ENCODE measurements around the gene ABCA10. TPM values are rescaled to one million over a fixed set of nuclear protein-coding genes. Genes with fewer than 3 reads are reported as not detected.
A peak's percentile ranks its signal among the peaks of the same experiment; 100 is the strongest.

The ABCA10 gene
- total and polyA plus RNA-seq, 2 of the 8 experiments (the other 6 are each of a cell fraction or from before 2014, with no cell fraction given): not detected

- no peak for TF ChIP-seq KDM1A (IDR thresholded peaks at IDR 0.05; ENCODE audit: borderline replicate concordance, low read length)
- TF ChIP-seq SIRT6 (IDR thresholded peaks at IDR 0.05; ENCODE audit: low read length): no peak
- no peak for TF ChIP-seq SP1 (IDR thresholded peaks at IDR 0.05; ENCODE audit: low read depth, low read length)
- no peak for TF ChIP-seq EP300 (IDR thresholded peaks at IDR 0.05; ENCODE audit: borderline replicate concordance in 1 of 2, low read depth in 2 of 2, low read length in 2 of 2)
- TF ChIP-seq BRCA1 (IDR thresholded peaks at IDR 0.05; ENCODE audit: low read depth, low read length): no peak
- no peak for TF ChIP-seq GTF2F1 (IDR thresholded peaks at IDR 0.05; ENCODE audit: borderline replicate concordance, low read depth, low read length)
- TF ChIP-seq RBBP5 (IDR thresholded peaks at IDR 0.05; ENCODE audit: borderline replicate concordance, low read depth, low read length): no peak
- TF ChIP-seq CEBPB (IDR thresholded peaks at IDR 0.05; ENCODE audit: low read depth, low read length): no peak
- no peak for TF ChIP-seq SP2 (IDR thresholded peaks at IDR 0.05; ENCODE audit: low read length)
- no peak for TF ChIP-seq ZNF274 (IDR thresholded peaks at IDR 0.05; ENCODE audit: borderline replicate concordance, extremely low read depth, low read length)
- TF ChIP-seq, protein P1, sequence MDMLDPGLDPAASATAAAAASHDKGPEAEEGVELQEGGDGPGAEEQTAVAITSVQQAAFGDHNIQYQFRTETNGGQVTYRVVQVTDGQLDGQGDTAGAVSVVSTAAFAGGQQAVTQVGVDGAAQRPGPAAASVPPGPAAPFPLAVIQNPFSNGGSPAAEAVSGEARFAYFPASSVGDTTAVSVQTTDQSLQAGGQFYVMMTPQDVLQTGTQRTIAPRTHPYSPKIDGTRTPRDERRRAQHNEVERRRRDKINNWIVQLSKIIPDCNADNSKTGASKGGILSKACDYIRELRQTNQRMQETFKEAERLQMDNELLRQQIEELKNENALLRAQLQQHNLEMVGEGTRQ (IDR thresholded peaks at IDR 0.05; ENCODE audit: low read length): no peak
- TF ChIP-seq NANOG (IDR thresholded peaks at IDR 0.05; ENCODE audit: insufficient read depth, low read depth, low read length, poor library complexity, severe bottlenecking): no peak
- Histone ChIP-seq H3K23ac (ENCODE audit: insufficient read length) (no peak overlapping the region), H3K27me3 (replicated peaks in 1 of 4; ENCODE audit: control insufficient read depth in 3 of 4, extremely low read depth in 1 of 4, insufficient read depth in 3 of 4, low read length in 3 of 4) (no peaks in the 10 kb centered on the region), H3K9ac (replicated peaks in 1 of 4; ENCODE audit: extremely low read depth in 1 of 4, low read depth in 3 of 4, low read length in 3 of 4) (no peak overlapping the region), H4K91ac (replicated peaks; ENCODE audit: insufficient read length, low read length) (no peak overlapping the region), H2BK120ac (replicated peaks; ENCODE audit: low read depth, low read length) (no peak overlapping the region), H3K23me2 (ENCODE audit: low read depth, low read length) (no peaks in the 10 kb centered on the region), H3K4me3 (ENCODE audit: extremely low read depth in 1 of 4, insufficient read depth in 2 of 4, low read depth in 3 of 4, low read length in 4 of 4) (no peak overlapping the region), H2BK20ac (ENCODE audit: low read length) (no peak overlapping the region), H3K4me2 (ENCODE audit: insufficient read depth in 1 of 2, low read depth in 2 of 2, low read length in 2 of 2) (no peak overlapping the region), H2AK5ac (ENCODE audit: low read depth, low read length) (no peak overlapping the region), H2BK5ac (ENCODE audit: low read depth, low read length) (no peak overlapping the region), H4K20me1 (replicated peaks in 1 of 2; ENCODE audit: control insufficient read depth in 1 of 2, insufficient read depth in 2 of 2, low read length in 2 of 2) (no peaks in the 10 kb centered on the region), H3K14ac (ENCODE audit: insufficient read length) (no peak overlapping the region), H3K56ac (replicated peaks; ENCODE audit: insufficient read length, low read depth, low read length) (no peak overlapping the region), H3K4ac (replicated peaks; ENCODE audit: insufficient read length, low read depth, low read length) (no peak overlapping the region), H3K9me3 (ENCODE audit: insufficient read depth in 2 of 2, low read depth in 1 of 2, low read length in 1 of 2) (no peaks in the 10 kb centered on the region), H3K79me1 (ENCODE audit: low read depth, low read length) (no peaks in the 10 kb centered on the region), H3K18ac (ENCODE audit: extremely low read depth, low read length) (no peak overlapping the region), H3K4me1 (replicated peaks in 1 of 4; ENCODE audit: control insufficient read depth in 3 of 4, insufficient read depth in 4 of 4, low read length in 3 of 4) (peaks cover 0 to 5% (median 0%) of the 10 kb centered on the region in 4 experiments; a peak in 1 of 7 replicates), H4K8ac (ENCODE audit: extremely low read depth, insufficient read depth, low read length) (no peak overlapping the region), H2BK12ac (ENCODE audit: low read depth, low read length) (no peak overlapping the region), H2AFZ (ENCODE audit: low read length) (peak overlapping the region; percentile 77; the same call in 1 of the 2 replicates), H3K79me2 (ENCODE audit: control insufficient read depth in 1 of 2, insufficient read depth in 2 of 2, low read length in 2 of 2) (no peaks in the 10 kb centered on the region), H3K36me3 (ENCODE audit: control insufficient read depth in 2 of 4, insufficient read depth in 4 of 4, low read length in 3 of 4) (no peaks in the 10 kb centered on the region), H2BK15ac (ENCODE audit: low read length) (no peak overlapping the region), H4K5ac (ENCODE audit: insufficient read length, low read depth, low read length) (no peak overlapping the region), H3K27ac (ENCODE audit: low read depth, low read length) (no peak overlapping the region)
- ChIA-PET CTCF (ENCODE audit: partially characterized antibody) (no interaction called here), POLR2A (ENCODE audit: partially characterized antibody) (no interaction called here)
- 79% methylated on average over 2 of the region's 2 CpGs; no CpG with 5 or more reads in 1 of the 2 experiments for WGBS, 2 experiments (ENCODE audit: extremely low coverage in 1 of 2, insufficient coverage in 1 of 2, insufficient read length in 1 of 2, insufficient replicate concordance in 2 of 2, low coverage in 1 of 2, low lambda C conversion rate in 2 of 2, missing lambda C conversion rate in 1 of 2)
- no peak for DNase-seq (ENCODE audit: low read depth in 1 of 2, low spot score in 2 of 2)
- no peak for FAIRE-seq
These were observed 81.2 kb downstream of the ABCA10 start for GRCh38 chr17:69147460-69147859.
